Suprapubic skin (tissue), 3 donors: Measurements from ENCODE around the gene RETREG1.

ENCODE experiments used
- POLR2A ChIP-seq, 2 donors: fragments of 450-650 bp; IDR thresholded peaks; one replicate each; pipeline ENCODE4 v1.6.1; 2017; ENCODE audit warnings: antibody characterized with exemption in 2 of 2, mild to moderate bottlenecking in 2 of 2, moderate library complexity in 2 of 2
- TF ChIP-seq, protein P1 (sequence below), 2 donors: fragments of 200-600 bp in 1 of 2; fragments of 450-650 bp in 1 of 2; sonication (generic) in 1 of 2; IDR thresholded peaks; one replicate each; pipeline ENCODE4 v1.5.1; 2016 to 2019; ENCODE audit warnings: antibody characterized with exemption in 2 of 2, mild to moderate bottlenecking in 1 of 2, moderate library complexity in 1 of 2

DNA sequence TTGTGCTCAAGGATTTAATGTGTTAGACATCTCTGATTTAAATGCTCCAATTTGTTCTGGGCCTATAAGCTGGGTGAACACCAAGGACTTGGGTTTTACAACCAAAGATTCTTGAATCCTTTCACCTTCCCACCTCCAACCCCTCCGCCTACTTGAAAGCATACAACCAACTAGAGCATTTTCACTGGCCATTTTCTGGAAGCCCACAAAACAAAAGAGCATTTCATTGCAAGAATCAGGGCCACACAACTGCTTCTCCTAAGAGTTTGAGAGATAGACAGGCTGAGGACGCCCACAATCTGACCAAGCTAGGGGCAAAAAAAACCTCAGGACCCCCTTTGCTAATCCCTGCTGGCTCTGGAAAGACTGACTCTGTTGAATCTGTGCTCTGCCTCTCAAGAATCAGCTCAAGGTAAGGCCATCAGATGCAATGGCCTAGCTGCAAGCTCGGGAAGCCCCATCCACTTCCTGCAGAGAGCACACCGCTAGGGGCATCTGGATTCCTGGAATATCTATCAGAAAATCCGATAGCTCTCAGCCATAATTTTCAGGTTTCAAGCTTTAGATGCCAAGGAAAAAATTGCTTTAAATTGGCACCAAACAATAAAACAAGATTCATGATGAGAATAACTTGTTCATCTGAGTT lies 57.7 kb downstream of the RETREG1 start:
- TF ChIP-seq POLR2A (IDR thresholded peaks at IDR 0.05), result no peak
- TF ChIP-seq, protein P1, sequence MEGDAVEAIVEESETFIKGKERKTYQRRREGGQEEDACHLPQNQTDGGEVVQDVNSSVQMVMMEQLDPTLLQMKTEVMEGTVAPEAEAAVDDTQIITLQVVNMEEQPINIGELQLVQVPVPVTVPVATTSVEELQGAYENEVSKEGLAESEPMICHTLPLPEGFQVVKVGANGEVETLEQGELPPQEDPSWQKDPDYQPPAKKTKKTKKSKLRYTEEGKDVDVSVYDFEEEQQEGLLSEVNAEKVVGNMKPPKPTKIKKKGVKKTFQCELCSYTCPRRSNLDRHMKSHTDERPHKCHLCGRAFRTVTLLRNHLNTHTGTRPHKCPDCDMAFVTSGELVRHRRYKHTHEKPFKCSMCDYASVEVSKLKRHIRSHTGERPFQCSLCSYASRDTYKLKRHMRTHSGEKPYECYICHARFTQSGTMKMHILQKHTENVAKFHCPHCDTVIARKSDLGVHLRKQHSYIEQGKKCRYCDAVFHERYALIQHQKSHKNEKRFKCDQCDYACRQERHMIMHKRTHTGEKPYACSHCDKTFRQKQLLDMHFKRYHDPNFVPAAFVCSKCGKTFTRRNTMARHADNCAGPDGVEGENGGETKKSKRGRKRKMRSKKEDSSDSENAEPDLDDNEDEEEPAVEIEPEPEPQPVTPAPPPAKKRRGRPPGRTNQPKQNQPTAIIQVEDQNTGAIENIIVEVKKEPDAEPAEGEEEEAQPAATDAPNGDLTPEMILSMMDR (IDR thresholded peaks at IDR 0.05), result no peak
